ENCODE measurements around the gene TMIGD1.

TMIGD1 gene

GRCh38 chr17:30291543-30292285, 42.1 kb downstream of the TMIGD1 start, which contains the start of gene BLMH:
TSS of gene BLMH (minus strand) at chr17:30291944. CDS start at chr17:30291819, 125 bp downstream.
- H3K4me2 ChIP-seq (ENCODE audit: insufficient read depth, low read length, poor library complexity, severe bottlenecking) = peak within 1 kb of the TSS; percentile 79
- peak within 1 kb of the TSS; percentile 68 to 96 for H3K4me3 ChIP-seq (ENCODE audit: low read length in 2 of 2)
- no peak within 1 kb of the TSS for H2BK12ac ChIP-seq (ENCODE audit: low read length)
- peak within 1 kb of the TSS; percentile 83 for H2BK15ac ChIP-seq (ENCODE audit: low read length)
- H2BK5ac ChIP-seq (ENCODE audit: low read length) = peak within 1 kb of the TSS; percentile 88
- no peaks in the 10 kb centered on the region for H3K9me3 ChIP-seq (replicated peaks in 1 of 2; ENCODE audit: control insufficient read depth in 2 of 2, insufficient read depth in 1 of 2, low read depth in 1 of 2, low read length in 2 of 2)
- H2AFZ ChIP-seq (ENCODE audit: low read length) = peak within 1 kb of the TSS; percentile 97
- peak within 1 kb of the TSS; percentile 41 for H2BK120ac ChIP-seq (ENCODE audit: low read depth, low read length)
- H3K18ac ChIP-seq (ENCODE audit: low read length) = peak within 1 kb of the TSS; percentile 97
- no peak within 1 kb of the TSS for H4K8ac ChIP-seq (ENCODE audit: low read depth, low read length)
- H3K14ac ChIP-seq (ENCODE audit: low read length) = no peak within 1 kb of the TSS
- peaks cover 5% of the 10 kb centered on the region in 2 donors for H3K4me1 ChIP-seq (ENCODE audit: control insufficient read depth in 2 of 2, insufficient read depth in 1 of 2, low read depth in 1 of 2, low read length in 2 of 2)
- peak; percentile 73 for DNase-seq (ENCODE audit: low spot score)
- H3K23ac ChIP-seq (ENCODE audit: low read depth, low read length, poor library complexity) = peak within 1 kb of the TSS; percentile 83
- H3K27ac ChIP-seq (replicated peaks; ENCODE audit: low read length) = no peak within 1 kb of the TSS
- no peak within 1 kb of the TSS for H3K4ac ChIP-seq (ENCODE audit: low read length)
- H3K36me3 ChIP-seq (replicated peaks in 1 of 2; ENCODE audit: control insufficient read depth in 2 of 2, insufficient read depth in 2 of 2, low read length in 2 of 2) = peaks cover 8 to 29% of the 10 kb centered on the region in 2 donors
- H4K91ac ChIP-seq (ENCODE audit: low read depth, low read length, poor library complexity) = no peak within 1 kb of the TSS
- WGBS, 2 donors (ENCODE audit: extremely low coverage in 2 of 2, insufficient read length in 2 of 2, insufficient replicate concordance in 1 of 2) = no CpG with 5 or more reads among the region's 89 CpGs
- H3K27me3 ChIP-seq (ENCODE audit: control insufficient read depth in 3 of 3, insufficient read depth in 3 of 3, low read depth in 1 of 3, low read length in 3 of 3) = peaks cover 0 to 32% (median 0%) of the 10 kb centered on the region in 3 experiments
- H2AK5ac ChIP-seq (ENCODE audit: low read depth, low read length) = no peak within 1 kb of the TSS
- peak within 1 kb of the TSS; percentile 93 for H3K9ac ChIP-seq (ENCODE audit: low read depth, low read length, poor library complexity)
- no peaks in the 10 kb centered on the region for H3K79me1 ChIP-seq (ENCODE audit: low read depth, low read length)

DNA sequence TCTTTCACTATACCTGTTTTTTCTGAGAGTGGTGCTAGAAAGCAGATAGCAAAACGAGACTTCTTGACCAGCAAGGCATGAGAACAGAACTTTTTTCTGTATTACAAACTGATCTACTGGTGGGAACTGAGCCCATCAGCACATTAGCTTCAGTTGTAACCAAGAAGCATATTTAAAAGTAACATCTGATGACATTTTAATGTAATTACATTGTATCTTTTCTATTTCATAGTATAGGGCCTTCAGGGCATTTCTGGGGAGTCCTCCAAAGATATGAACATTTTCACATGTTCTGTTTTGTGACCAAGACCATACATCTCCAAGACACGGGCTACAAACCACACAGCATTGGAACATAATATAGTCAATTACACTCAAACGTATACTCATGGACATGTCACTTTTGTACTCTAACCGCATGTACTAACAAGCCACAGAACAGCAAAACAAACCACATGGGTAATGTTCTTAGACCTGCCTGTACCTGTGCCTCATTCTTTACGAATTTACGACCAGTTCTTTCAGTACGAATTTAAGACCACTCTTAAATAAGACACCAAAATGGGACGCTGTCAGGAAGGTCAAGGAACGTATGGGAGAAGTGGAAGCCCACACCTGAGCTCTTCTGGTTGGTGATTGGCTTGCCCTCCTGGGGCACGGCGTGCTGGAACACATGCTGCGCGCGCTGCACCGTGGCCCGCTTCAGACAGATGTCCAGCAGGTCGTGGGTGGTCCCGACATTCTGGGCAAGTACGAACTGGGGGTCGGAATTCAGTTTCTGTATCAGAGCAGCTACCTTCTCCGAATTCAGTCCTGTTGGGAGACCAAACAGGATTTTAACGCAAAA, 42.9 kb downstream of the TMIGD1 start:
- peak overlapping the region; percentile 79 for H3K4me2 ChIP-seq (ENCODE audit: insufficient read depth, low read length, poor library complexity, severe bottlenecking)
- no peak overlapping the region for H3K18ac ChIP-seq (ENCODE audit: low read length)
- H3K36me3 ChIP-seq (replicated peaks in 1 of 2; ENCODE audit: control insufficient read depth in 2 of 2, insufficient read depth in 2 of 2, low read length in 2 of 2) = peaks cover 10 to 37% of the 10 kb centered on the region in 2 donors
- H3K27me3 ChIP-seq (ENCODE audit: control insufficient read depth in 3 of 3, insufficient read depth in 3 of 3, low read depth in 1 of 3, low read length in 3 of 3) = peaks cover 0 to 32% (median 0%) of the 10 kb centered on the region in 3 experiments
- no peak overlapping the region for H3K4ac ChIP-seq (ENCODE audit: low read length)
- WGBS, 2 donors (ENCODE audit: extremely low coverage in 2 of 2, insufficient read length in 2 of 2, insufficient replicate concordance in 1 of 2) = no CpG with 5 or more reads among the region's 22 CpGs
- no peak overlapping the region for H4K91ac ChIP-seq (ENCODE audit: low read depth, low read length, poor library complexity)
- peak overlapping the region; percentile 70 for H2BK15ac ChIP-seq (ENCODE audit: low read length)
- no peak overlapping the region for H2BK12ac ChIP-seq (ENCODE audit: low read length)
- H3K14ac ChIP-seq (ENCODE audit: low read length) = no peak overlapping the region
- no peak overlapping the region for H2AK5ac ChIP-seq (ENCODE audit: low read depth, low read length)
- no peak overlapping the region for H3K27ac ChIP-seq (replicated peaks; ENCODE audit: low read length)
- no peaks in the 10 kb centered on the region for H3K9me3 ChIP-seq (replicated peaks in 1 of 2; ENCODE audit: control insufficient read depth in 2 of 2, insufficient read depth in 1 of 2, low read depth in 1 of 2, low read length in 2 of 2)
- H2AFZ ChIP-seq (ENCODE audit: low read length) = peak overlapping the region; percentile 97
- H2BK120ac ChIP-seq (ENCODE audit: low read depth, low read length) = no peak overlapping the region
- H3K79me1 ChIP-seq (ENCODE audit: low read depth, low read length) = no peaks in the 10 kb centered on the region
- no peak overlapping the region for H3K23ac ChIP-seq (ENCODE audit: low read depth, low read length, poor library complexity)
- no peak overlapping the region for H4K8ac ChIP-seq (ENCODE audit: low read depth, low read length)
- H3K4me1 ChIP-seq (ENCODE audit: control insufficient read depth in 2 of 2, insufficient read depth in 1 of 2, low read depth in 1 of 2, low read length in 2 of 2) = peaks cover 5% of the 10 kb centered on the region in 2 donors
- DNase-seq (ENCODE audit: low spot score) = peak; percentile 47
- H2BK5ac ChIP-seq (ENCODE audit: low read length) = peak overlapping the region; percentile 88
- peak overlapping the region; percentile 68 to 96 for H3K4me3 ChIP-seq (ENCODE audit: low read length in 2 of 2)
- H3K9ac ChIP-seq (ENCODE audit: low read depth, low read length, poor library complexity) = peak overlapping the region; percentile 93

DNA sequence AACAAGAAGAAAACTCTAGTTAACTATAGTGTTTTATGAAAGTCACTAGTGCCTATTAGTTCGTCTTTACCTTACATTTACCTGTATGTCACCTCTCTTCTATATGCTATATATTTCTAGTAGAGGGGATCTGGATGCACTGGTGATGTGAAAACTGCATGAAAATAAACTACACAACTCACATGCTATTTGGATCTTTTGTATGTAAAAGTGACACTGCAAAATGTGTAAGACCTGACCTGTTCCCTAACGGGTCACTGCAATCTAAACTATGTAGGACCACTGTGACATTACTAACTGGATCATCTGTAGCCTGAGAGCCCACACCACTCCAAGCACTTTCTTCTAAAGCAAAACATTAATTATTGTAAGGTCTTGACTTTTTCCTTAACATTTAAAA, 43.8 kb downstream of the TMIGD1 start:
- no peak overlapping the region for H3K27ac ChIP-seq (replicated peaks; ENCODE audit: low read length)
- peaks cover 12 to 46% of the 10 kb centered on the region in 2 donors for H3K36me3 ChIP-seq (replicated peaks in 1 of 2; ENCODE audit: control insufficient read depth in 2 of 2, insufficient read depth in 2 of 2, low read length in 2 of 2)
- H3K9ac ChIP-seq (ENCODE audit: low read depth, low read length, poor library complexity) = no peak overlapping the region
- H2BK12ac ChIP-seq (ENCODE audit: low read length) = no peak overlapping the region
- no peaks in the 10 kb centered on the region for H3K79me1 ChIP-seq (ENCODE audit: low read depth, low read length)
- H3K4ac ChIP-seq (ENCODE audit: low read length) = no peak overlapping the region
- no peak overlapping the region for H2BK5ac ChIP-seq (ENCODE audit: low read length)
- no CpG with 5 or more reads among the region's 2 CpGs for WGBS, 2 donors (ENCODE audit: extremely low coverage in 2 of 2, insufficient read length in 2 of 2, insufficient replicate concordance in 1 of 2)
- no peak overlapping the region for H2AFZ ChIP-seq (ENCODE audit: low read length)
- no peaks in the 10 kb centered on the region for H3K9me3 ChIP-seq (replicated peaks in 1 of 2; ENCODE audit: control insufficient read depth in 2 of 2, insufficient read depth in 1 of 2, low read depth in 1 of 2, low read length in 2 of 2)
- no peak overlapping the region for H4K8ac ChIP-seq (ENCODE audit: low read depth, low read length)
- no peak overlapping the region for H3K14ac ChIP-seq (ENCODE audit: low read length)
- no peak overlapping the region for H3K4me2 ChIP-seq (ENCODE audit: insufficient read depth, low read length, poor library complexity, severe bottlenecking)
- H3K4me3 ChIP-seq (ENCODE audit: low read length in 2 of 2) = no peak overlapping the region
- no peak overlapping the region for H2AK5ac ChIP-seq (ENCODE audit: low read depth, low read length)
- H3K27me3 ChIP-seq (ENCODE audit: control insufficient read depth in 3 of 3, insufficient read depth in 3 of 3, low read depth in 1 of 3, low read length in 3 of 3) = peaks cover 0 to 26% (median 0%) of the 10 kb centered on the region in 3 experiments
- no peak overlapping the region for H2BK15ac ChIP-seq (ENCODE audit: low read length)
- no peak for DNase-seq (ENCODE audit: low spot score)
- peaks cover 5% of the 10 kb centered on the region in 2 donors for H3K4me1 ChIP-seq (ENCODE audit: control insufficient read depth in 2 of 2, insufficient read depth in 1 of 2, low read depth in 1 of 2, low read length in 2 of 2)
- no peak overlapping the region for H4K91ac ChIP-seq (ENCODE audit: low read depth, low read length, poor library complexity)
- H3K23ac ChIP-seq (ENCODE audit: low read depth, low read length, poor library complexity) = no peak overlapping the region
- no peak overlapping the region for H2BK120ac ChIP-seq (ENCODE audit: low read depth, low read length)
- H3K18ac ChIP-seq (ENCODE audit: low read length) = no peak overlapping the region

DNA sequence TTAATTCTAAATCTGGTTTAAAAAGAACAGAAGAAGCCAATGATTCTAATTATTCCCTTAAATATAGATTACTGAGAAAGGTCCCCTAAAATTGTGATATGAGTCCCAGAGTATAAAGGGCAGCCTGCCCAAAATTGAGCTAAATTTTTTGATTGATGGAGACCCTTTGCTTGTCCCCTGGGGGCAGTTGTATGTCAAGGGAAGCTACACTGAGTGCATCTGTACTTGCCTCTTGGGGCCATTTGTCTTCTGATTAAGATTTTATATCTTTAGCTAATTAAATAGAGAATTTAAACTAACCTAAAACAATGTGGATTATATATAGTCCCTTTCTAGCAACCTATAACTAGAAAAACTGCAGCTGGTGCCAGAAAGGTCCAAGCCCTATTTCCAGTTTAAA, 54.7 kb downstream of the TMIGD1 start:
- no peak overlapping the region for H3K23ac ChIP-seq (ENCODE audit: low read depth, low read length, poor library complexity)
- no peaks in the 10 kb centered on the region for H3K79me1 ChIP-seq (ENCODE audit: low read depth, low read length)
- no peaks in the 10 kb centered on the region for H3K4me1 ChIP-seq (ENCODE audit: control insufficient read depth in 2 of 2, insufficient read depth in 1 of 2, low read depth in 1 of 2, low read length in 2 of 2)
- no peaks in the 10 kb centered on the region for H3K27me3 ChIP-seq (ENCODE audit: control insufficient read depth in 3 of 3, insufficient read depth in 3 of 3, low read depth in 1 of 3, low read length in 3 of 3)
- no peak overlapping the region for H2BK15ac ChIP-seq (ENCODE audit: low read length)
- H2BK5ac ChIP-seq (ENCODE audit: low read length) = no peak overlapping the region
- no peak overlapping the region for H3K4ac ChIP-seq (ENCODE audit: low read length)
- H2BK12ac ChIP-seq (ENCODE audit: low read length) = no peak overlapping the region
- H3K4me3 ChIP-seq (ENCODE audit: low read length in 2 of 2) = no peak overlapping the region
- DNase-seq (ENCODE audit: low spot score) = no peak
- no peak overlapping the region for H3K14ac ChIP-seq (ENCODE audit: low read length)
- no peak overlapping the region for H3K9ac ChIP-seq (ENCODE audit: low read depth, low read length, poor library complexity)
- no peak overlapping the region for H3K18ac ChIP-seq (ENCODE audit: low read length)
- H2AK5ac ChIP-seq (ENCODE audit: low read depth, low read length) = no peak overlapping the region
- no peak overlapping the region for H2AFZ ChIP-seq (ENCODE audit: low read length)
- H4K8ac ChIP-seq (ENCODE audit: low read depth, low read length) = no peak overlapping the region
- no peak overlapping the region for H3K4me2 ChIP-seq (ENCODE audit: insufficient read depth, low read length, poor library complexity, severe bottlenecking)
- no peak overlapping the region for H3K27ac ChIP-seq (replicated peaks; ENCODE audit: low read length)
- H4K91ac ChIP-seq (ENCODE audit: low read depth, low read length, poor library complexity) = no peak overlapping the region
- peaks cover 0 to 57% of the 10 kb centered on the region in 2 donors for H3K36me3 ChIP-seq (replicated peaks in 1 of 2; ENCODE audit: control insufficient read depth in 2 of 2, insufficient read depth in 2 of 2, low read length in 2 of 2)
- H2BK120ac ChIP-seq (ENCODE audit: low read depth, low read length) = no peak overlapping the region
- H3K9me3 ChIP-seq (replicated peaks in 1 of 2; ENCODE audit: control insufficient read depth in 2 of 2, insufficient read depth in 1 of 2, low read depth in 1 of 2, low read length in 2 of 2) = no peaks in the 10 kb centered on the region

Measured in neuronal stem cell (in vitro differentiated cells).